Spleen (tissue), 7 donors: ENCODE measurements around the gene ARHGAP6.

Experiments used
- POLR2A ChIP-seq, 3 donors: fragments of 450-650 bp; IDR thresholded peaks; one replicate each; pipeline ENCODE4 v1.5.1; 2017; ENCODE audit warnings: antibody characterized with exemption in 3 of 3, mild to moderate bottlenecking in 1 of 3
- TF ChIP-seq, protein P1 (sequence below), 11 experiments: fragments of 200-600 bp in 7 of 11; fragments of 450-650 bp in 4 of 11; sonication (generic) in 4 of 11; IDR thresholded peaks in 8 of 11; conservative IDR thresholded peaks in 3 of 11; 1 replicate in 7 of 11; 2 replicates in 4 of 11; pipeline versions ENCODE4 v1.4.0 to v1.8.0; 2016 to 2021; ENCODE audit warnings: antibody characterized with exemption in 11 of 11, inconsistent platforms in 4 of 11, mild to moderate bottlenecking in 1 of 11
- donor health status: DM: no; HTN: no; CAD: no; lungs with moderate emphysema.
- donor health status: DM: no; HTN: no; CAD: no.
- donor health status: DM: no; HTN: no; CAD: no.

DNA sequence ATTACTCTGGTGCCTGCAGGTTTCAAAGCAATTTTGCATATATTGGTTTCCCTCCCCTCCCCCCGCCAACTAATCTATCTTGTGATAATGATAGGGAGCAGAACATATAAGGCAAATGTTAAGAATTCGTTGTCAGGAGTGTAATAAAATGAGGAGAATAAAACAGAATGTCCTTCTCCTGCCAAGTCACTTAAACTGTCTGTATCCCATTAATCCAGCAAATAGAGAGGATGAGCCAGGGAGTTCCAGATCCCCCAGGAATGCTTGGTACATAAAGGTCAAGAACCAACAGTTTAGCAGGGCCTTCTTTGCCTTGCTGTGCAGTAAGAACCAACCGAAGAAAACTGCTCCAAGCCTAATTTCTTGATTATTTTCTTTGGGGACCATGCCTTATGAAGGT is 231.1 kb downstream of the ARHGAP6 start:
- TF ChIP-seq, protein P1, sequence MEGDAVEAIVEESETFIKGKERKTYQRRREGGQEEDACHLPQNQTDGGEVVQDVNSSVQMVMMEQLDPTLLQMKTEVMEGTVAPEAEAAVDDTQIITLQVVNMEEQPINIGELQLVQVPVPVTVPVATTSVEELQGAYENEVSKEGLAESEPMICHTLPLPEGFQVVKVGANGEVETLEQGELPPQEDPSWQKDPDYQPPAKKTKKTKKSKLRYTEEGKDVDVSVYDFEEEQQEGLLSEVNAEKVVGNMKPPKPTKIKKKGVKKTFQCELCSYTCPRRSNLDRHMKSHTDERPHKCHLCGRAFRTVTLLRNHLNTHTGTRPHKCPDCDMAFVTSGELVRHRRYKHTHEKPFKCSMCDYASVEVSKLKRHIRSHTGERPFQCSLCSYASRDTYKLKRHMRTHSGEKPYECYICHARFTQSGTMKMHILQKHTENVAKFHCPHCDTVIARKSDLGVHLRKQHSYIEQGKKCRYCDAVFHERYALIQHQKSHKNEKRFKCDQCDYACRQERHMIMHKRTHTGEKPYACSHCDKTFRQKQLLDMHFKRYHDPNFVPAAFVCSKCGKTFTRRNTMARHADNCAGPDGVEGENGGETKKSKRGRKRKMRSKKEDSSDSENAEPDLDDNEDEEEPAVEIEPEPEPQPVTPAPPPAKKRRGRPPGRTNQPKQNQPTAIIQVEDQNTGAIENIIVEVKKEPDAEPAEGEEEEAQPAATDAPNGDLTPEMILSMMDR (IDR thresholded peaks at IDR 0.05 in 8 of 11, conservative IDR thresholded peaks at IDR 0.05 in 3 of 11) = no peak
- no peak for TF ChIP-seq POLR2A (IDR thresholded peaks at IDR 0.05)
